ENCODE measurements around the gene CENPK.
"Not testable (repeated sequence)": the region's sequence is repeated elsewhere in the genome, so short reads cannot be mapped to it uniquely, and the experiment has no call there.

CENPK gene

GRCh38 chr5:65562731-65563701 is at the start of gene CENPK, which contains the start of gene PPWD1:
TSS of gene CENPK (minus strand) at chr5:65563168. CDS start at chr5:65554907, 8,261 bp downstream.
TSS of gene PPWD1 (plus strand) at chr5:65563296. CDS start at chr5:65563311, 15 bp downstream.
- DNase-seq: peak; percentile 97 to 98

- DNase-seq: no peak
These were observed 49.4 kb upstream of the CENPK start for GRCh38 chr5:65612298-65612907.

GRCh38 chr5:65611524-65611923 is 48.6 kb upstream of the CENPK start:
- DNase-seq: peak in 1 of 2 experiments; percentile 14

- not testable (repeated sequence) for DNase-seq
These were observed 38.8 kb upstream of the CENPK start for GRCh38 chr5:65601761-65602160.

GRCh38 chr5:65588694-65589093 is 25.7 kb upstream of the CENPK start:
- no peak for DNase-seq

GRCh38 chr5:65577141-65577540 is 14.2 kb upstream of the CENPK start:
- DNase-seq: no peak

- no peak for DNase-seq
These were observed 7.7 kb upstream of the CENPK start for GRCh38 chr5:65570598-65571226.

GRCh38 chr5:65566505-65566904 is 3.5 kb upstream of the CENPK start:
- DNase-seq: no peak

GRCh38 chr5:65563777-65564176 is 809 bp upstream of the CENPK start:
- DNase-seq: no peak

GRCh38 chr5:65556718-65557117 is 6.2 kb downstream of the CENPK start:
- no peak for DNase-seq

- DNase-seq: no peak
These were observed 6.8 kb downstream of the CENPK start for GRCh38 chr5:65556181-65556580.

GRCh38 chr5:65555287-65555686 is 7.7 kb downstream of the CENPK start:
- DNase-seq: no peak

GRCh38 chr5:65553941-65554340 is 9.0 kb downstream of the CENPK start:
- no peak for DNase-seq

GRCh38 chr5:65548281-65548680 is 14.7 kb downstream of the CENPK start:
- no peak for DNase-seq

GRCh38 chr5:65546141-65546540 is 16.8 kb downstream of the CENPK start:
- no peak for DNase-seq

GRCh38 chr5:65544473-65544872 is 18.5 kb downstream of the CENPK start:
- no peak for DNase-seq

- no peak for DNase-seq
These were observed 23.1 kb downstream of the CENPK start for GRCh38 chr5:65539827-65540226.

GRCh38 chr5:65535529-65535987 is 27.4 kb downstream of the CENPK start:
- DNase-seq: no peak

- DNase-seq: no peak
These were observed 32.1 kb downstream of the CENPK start for GRCh38 chr5:65530904-65531303.

- no peak for DNase-seq
These were observed 37.2 kb downstream of the CENPK start for GRCh38 chr5:65525726-65526125.

- DNase-seq: no peak
These were observed 50.6 kb downstream of the CENPK start for GRCh38 chr5:65512170-65512937.

GRCh38 chr5:65508978-65509377 is 54.0 kb downstream of the CENPK start:
- DNase-seq: no peak

GRCh38 chr5:65506961-65507360 is 56.0 kb downstream of the CENPK start:
- DNase-seq: no peak
